BE2C (cell line): ENCODE data around the gene NKX3-2.

ENCODE experiments used
- DNase-seq: peaks from one replicate; pipeline ENCODE4 v3.0.0-alpha.2; 2020
- H3K27me3 ChIP-seq: fragments of 250-450 bp; sonication (Bioruptor Pico); 2 replicates; pipeline ENCODE4 v1.5.1; 2020; ENCODE audit warnings: mild to moderate bottlenecking
- H3K36me3 ChIP-seq: fragments of 250-450 bp; sonication (Bioruptor Pico); 2 replicates; pipeline ENCODE4 v1.5.1; 2020; ENCODE audit warnings: mild to moderate bottlenecking
- H3K4me1 ChIP-seq: fragments of 250-450 bp; sonication (Bioruptor Pico); 2 replicates; pipeline ENCODE4 v1.5.1; 2020
- H3K4me3 ChIP-seq: 2 replicates; pipeline ENCODE4 v1.5.1; 2011; ENCODE audit warnings: low read depth, low read length
- H3K9me3 ChIP-seq: fragments of 250-450 bp; sonication (Bioruptor Pico); 2 replicates; pipeline ENCODE4 v1.5.1; 2020
- TF ChIP-seq, protein P1 (sequence below): IDR thresholded peaks from 2 replicates; pipeline ENCODE4 v1.5.1; 2012; ENCODE audit warnings: mild to moderate bottlenecking, low read depth, low read length

NKX3-2 gene

DNA sequence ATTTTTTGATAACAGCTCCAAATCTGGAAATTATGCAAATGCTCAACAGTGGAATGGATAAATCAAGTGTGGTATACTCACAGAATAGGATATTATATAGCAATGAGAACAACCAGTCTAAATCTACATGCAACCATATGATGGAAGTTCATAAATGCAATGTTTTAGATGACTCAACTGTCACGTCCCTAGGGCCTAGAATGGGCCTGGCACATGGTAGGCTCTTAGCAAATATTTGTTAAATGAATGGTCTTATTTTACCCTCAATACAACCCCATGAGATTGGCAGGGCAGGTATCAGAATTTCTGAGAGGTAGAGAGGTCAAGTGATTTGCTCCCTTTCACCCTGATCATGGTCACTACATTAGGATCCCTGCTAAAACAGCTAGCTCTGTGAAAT, 14.6 kb upstream of the NKX3-2 start:
- Histone ChIP-seq H3K27me3 (no peaks in the 10 kb centered on the region), H3K4me1 (no peaks in the 10 kb centered on the region), H3K9me3 (no peaks in the 10 kb centered on the region), H3K4me3 (no peak overlapping the region), H3K36me3 (no peaks in the 10 kb centered on the region)
- DNase-seq: no peak
- TF ChIP-seq, protein P1, sequence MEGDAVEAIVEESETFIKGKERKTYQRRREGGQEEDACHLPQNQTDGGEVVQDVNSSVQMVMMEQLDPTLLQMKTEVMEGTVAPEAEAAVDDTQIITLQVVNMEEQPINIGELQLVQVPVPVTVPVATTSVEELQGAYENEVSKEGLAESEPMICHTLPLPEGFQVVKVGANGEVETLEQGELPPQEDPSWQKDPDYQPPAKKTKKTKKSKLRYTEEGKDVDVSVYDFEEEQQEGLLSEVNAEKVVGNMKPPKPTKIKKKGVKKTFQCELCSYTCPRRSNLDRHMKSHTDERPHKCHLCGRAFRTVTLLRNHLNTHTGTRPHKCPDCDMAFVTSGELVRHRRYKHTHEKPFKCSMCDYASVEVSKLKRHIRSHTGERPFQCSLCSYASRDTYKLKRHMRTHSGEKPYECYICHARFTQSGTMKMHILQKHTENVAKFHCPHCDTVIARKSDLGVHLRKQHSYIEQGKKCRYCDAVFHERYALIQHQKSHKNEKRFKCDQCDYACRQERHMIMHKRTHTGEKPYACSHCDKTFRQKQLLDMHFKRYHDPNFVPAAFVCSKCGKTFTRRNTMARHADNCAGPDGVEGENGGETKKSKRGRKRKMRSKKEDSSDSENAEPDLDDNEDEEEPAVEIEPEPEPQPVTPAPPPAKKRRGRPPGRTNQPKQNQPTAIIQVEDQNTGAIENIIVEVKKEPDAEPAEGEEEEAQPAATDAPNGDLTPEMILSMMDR: no peak

DNA sequence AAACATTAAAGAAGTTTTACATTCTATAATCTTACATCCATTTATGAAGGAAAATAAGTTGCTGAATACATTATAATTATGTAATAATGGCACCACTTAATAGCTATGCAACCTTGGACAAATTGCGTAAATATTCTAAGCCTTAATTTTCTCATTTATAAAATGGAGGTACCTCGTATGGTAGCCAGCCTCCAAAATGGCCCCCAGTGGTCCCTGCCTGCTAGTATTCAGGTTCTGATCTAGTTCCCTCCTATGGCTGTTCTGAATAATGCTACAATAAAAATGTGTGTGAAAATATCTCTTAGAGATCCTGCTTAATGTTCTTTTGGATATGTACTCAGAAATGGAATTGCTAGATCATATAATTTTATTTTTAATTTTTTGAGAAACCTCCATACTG, 11.0 kb upstream of the NKX3-2 start:
- H3K9me3 ChIP-seq: no peaks in the 10 kb centered on the region
- H3K36me3 ChIP-seq: no peaks in the 10 kb centered on the region
- TF ChIP-seq, protein P1: no peak
- no peaks in the 10 kb centered on the region for H3K4me1 ChIP-seq
- peaks cover 7% of the 10 kb centered on the region for H3K27me3 ChIP-seq
- no peak overlapping the region for H3K4me3 ChIP-seq
- no peak for DNase-seq

DNA sequence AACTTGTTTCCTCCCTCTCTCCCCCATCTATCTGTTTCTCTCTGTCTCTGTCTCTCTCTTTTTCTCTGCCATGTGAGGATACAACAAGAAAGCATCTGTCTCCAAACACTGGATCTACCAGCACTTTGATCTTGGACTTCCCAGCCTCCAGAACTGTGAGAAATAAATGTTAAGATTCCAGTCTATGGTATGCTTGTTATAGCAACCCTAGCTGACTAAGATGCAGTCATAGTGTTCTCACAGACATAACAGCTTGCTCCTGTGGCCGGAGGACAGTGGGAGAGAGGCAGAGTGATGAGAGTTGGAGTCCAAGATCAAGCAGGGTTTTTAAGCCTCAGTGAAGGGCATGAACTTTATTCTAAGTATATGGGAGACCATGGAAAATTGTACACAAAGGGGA, 8.8 kb upstream of the NKX3-2 start:
- no peaks in the 10 kb centered on the region for H3K36me3 ChIP-seq
- TF ChIP-seq, protein P1: no peak
- no peak overlapping the region for H3K4me3 ChIP-seq
- peaks cover 27% of the 10 kb centered on the region for H3K27me3 ChIP-seq
- no peaks in the 10 kb centered on the region for H3K4me1 ChIP-seq
- no peaks in the 10 kb centered on the region for H3K9me3 ChIP-seq
- DNase-seq: no peak

DNA sequence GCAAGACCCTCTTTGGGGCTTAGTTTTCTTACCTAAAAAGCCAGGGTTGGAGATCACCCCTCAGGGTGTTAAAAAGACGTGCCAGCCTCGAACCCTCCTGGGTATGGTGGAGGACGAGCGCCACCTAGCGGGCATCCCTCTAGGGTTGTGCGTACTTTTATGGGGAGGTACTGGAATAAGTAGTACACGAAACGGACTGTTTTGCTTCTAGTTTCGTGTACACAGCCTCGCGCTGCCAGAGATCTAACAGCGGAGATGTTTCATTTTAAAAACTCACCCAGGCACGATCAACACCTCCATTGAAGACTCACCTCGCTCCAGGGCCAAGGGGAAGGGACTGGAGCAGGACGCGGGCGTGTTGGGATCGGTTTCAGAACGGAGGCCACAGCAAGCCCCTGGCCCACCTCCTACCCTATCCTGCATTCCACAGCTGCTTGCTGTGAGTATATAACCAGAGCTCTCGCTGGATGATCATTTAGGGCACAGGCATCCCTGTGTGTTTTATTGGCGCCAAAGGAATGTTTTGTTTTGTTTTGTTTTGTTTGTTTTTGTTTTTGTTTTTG, 4.8 kb upstream of the NKX3-2 start:
- Histone ChIP-seq H3K27me3 (peaks cover 66% of the 10 kb centered on the region), H3K9me3 (no peaks in the 10 kb centered on the region; the same call in 1 of the 2 replicates), H3K4me1 (no peaks in the 10 kb centered on the region), H3K36me3 (no peaks in the 10 kb centered on the region), H3K4me3 (peak overlapping the region; percentile 43)
- TF ChIP-seq, protein P1: peak; percentile 88
- DNase-seq: peak; percentile 85

DNA sequence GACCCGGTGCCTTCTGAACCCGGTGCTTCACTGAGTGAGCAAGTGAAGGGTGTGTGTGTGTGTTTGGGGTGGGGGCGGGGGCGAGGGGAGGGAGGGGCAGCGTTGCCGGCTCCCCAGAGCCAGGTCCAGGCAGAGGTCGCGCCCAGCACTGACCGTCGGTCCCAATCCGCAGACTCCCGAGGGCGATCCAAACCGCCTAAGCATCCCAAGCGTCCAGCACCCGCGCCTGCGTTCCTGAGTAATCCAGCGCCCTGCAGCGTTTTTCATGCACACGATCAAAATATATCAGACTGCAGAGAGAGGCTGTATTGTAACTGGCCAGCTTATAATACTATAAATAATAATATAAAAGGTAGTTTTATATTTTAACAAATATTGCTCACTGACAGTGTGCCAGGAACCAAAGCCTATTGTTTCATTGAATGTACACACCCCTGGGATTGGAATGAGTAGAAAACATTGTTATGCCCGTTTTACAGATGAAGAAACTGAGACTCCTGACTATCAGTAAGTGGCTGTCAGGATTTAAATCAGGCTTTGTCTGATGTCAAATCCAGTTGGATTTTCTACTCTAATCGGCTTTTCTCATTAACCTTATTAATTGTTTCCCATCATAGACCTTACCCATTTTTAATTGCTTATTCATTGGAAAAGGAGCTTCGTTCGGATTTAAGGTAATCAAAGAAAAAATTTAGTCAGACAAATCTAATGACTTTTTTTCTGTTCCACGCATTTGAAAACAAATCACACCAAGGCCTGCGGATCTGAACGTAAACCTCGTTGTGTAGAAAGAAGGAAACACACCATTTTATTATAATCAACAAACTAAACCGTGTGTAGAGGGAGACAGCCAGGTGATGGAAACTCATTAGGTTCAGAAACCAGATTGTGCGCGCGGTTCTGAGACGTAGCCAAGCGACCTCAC, 4.0 kb upstream of the NKX3-2 start:
- Histone ChIP-seq H3K27me3 (peaks cover 73% of the 10 kb centered on the region), H3K36me3 (no peaks in the 10 kb centered on the region), H3K4me1 (no peaks in the 10 kb centered on the region), H3K4me3 (no peak overlapping the region), H3K9me3 (no peaks in the 10 kb centered on the region; the same call in 1 of the 2 replicates)
- no peak for DNase-seq
- TF ChIP-seq, protein P1: no peak
